Amygdala (tissue), 56 donors: ENCODE results near the gene MEG3.

Experiments
- DNase-seq, 56 donors: peaks; one replicate each; lab custom pipeline; 2025; lab: John Stamatoyannopoulos, UW

The MEG3 gene

GRCh38 chr14:100905166-100905565 is 79.2 kb downstream of the MEG3 start:
- no peak for DNase-seq

- no peak for DNase-seq
Measured at GRCh38 chr14:100906420-100906819, 80.5 kb downstream of the MEG3 start.

- DNase-seq = no peak
Measured at GRCh38 chr14:100907240-100907639, 81.3 kb downstream of the MEG3 start.

DNA sequence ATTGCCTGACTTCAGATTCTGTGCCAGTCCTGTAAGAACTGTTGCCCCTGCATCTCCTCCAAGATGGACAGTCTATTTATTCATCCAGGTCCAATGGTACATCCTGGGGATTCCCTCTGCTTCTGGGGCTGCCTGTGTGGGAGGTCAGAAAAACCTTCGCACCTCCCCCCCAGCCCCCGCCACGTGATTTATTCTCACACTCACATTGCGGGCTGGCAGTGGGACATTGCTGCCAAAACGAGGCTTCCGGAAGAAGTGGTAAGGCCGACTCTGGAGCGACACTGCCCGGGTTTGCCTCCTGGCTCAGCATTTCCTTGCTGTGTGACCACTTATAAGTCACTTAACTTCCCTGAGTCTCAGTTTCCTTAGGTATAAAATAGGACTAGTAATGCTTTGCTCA is 83.5 kb downstream of the MEG3 start:
- no peak for DNase-seq
